ENCODE data around the gene TRPM3. TPM values are rescaled to one million over a fixed set of nuclear protein-coding genes. Genes with fewer than 3 reads are reported as not detected.

Gene TRPM3
- total RNA-seq, 1 donor from 2014 or later: 0.25 TPM

DNA sequence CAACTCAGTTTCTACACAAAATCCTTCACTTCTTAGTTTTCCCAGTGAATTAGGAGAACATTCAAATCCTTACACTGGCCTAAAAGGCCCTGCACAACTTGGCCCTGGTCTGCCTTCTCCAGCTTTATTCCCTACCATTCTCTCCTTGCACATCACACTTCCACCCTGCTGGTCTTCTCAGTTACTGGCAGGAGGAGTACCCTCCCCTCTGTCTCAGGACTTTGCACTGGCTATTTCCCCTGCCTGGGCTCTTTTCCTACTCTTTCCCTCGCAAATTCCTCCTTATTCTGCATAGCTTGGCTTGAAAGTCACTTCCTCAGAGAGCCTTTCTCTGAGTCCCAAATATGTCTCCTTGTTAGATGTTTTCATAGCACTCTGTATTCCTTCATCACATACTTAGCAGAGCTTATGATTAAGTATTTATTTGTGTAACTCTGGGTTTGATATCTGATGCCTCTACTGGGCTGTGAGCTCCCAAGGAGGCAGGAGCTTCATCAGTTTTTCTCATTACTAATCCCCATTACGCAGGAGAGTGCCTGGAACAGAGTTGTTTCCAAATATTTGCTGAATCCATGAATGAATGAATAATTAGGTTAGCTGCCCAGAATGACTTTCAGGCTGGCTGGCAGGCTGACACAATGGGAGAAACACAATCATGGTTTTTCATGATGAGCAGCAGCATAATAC lies 547.1 kb downstream of the TRPM3 start:
- H3K27ac ChIP-seq: peak overlapping the region; percentile 42
- H3K27me3 ChIP-seq: no peaks in the 10 kb centered on the region
- no peak overlapping the region for H3K4me3 ChIP-seq
- peaks cover 27% of the 10 kb centered on the region for H3K4me1 ChIP-seq
- intact Hi-C loops (cut with DNase I): loop anchor here (2.0 kb wide), 1 partner anchor 27 kb away; no protein-coding TSS in a partner anchor
- H3K36me3 ChIP-seq: no peaks in the 10 kb centered on the region
- H3K9me3 ChIP-seq: no peaks in the 10 kb centered on the region
- TF ChIP-seq, protein P1, sequence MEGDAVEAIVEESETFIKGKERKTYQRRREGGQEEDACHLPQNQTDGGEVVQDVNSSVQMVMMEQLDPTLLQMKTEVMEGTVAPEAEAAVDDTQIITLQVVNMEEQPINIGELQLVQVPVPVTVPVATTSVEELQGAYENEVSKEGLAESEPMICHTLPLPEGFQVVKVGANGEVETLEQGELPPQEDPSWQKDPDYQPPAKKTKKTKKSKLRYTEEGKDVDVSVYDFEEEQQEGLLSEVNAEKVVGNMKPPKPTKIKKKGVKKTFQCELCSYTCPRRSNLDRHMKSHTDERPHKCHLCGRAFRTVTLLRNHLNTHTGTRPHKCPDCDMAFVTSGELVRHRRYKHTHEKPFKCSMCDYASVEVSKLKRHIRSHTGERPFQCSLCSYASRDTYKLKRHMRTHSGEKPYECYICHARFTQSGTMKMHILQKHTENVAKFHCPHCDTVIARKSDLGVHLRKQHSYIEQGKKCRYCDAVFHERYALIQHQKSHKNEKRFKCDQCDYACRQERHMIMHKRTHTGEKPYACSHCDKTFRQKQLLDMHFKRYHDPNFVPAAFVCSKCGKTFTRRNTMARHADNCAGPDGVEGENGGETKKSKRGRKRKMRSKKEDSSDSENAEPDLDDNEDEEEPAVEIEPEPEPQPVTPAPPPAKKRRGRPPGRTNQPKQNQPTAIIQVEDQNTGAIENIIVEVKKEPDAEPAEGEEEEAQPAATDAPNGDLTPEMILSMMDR (IDR thresholded peaks at IDR 0.05): no peak
- TF ChIP-seq POLR2AphosphoS5 (IDR thresholded peaks at IDR 0.05; ENCODE audit: insufficient read depth in 1 of 2, low read depth in 1 of 2): no peak
- TF ChIP-seq POLR2A (IDR thresholded peaks at IDR 0.05): no peak
- DNase-seq (ENCODE audit: extremely low spot score in 2 of 2): peak in 1 of 2 donors; percentile 88

DNA sequence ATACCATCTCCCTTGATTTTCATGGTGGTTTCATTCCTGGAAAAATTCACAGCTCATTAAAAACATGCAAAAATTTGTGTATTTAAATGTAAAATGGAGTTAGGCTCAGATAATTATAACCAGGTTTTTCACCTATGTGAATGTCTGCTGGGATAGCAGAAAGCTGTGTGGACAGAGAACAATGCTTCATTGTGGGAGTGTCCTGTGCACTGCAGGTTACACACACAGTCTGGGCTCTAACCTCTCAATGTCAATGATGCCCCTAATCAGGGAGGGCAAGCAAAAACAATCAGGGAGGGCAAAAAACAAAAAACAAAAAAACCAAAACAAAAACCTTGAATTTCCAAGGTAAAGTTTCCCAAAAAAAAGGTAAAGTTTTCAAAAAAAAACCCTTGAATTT lies 548.1 kb downstream of the TRPM3 start:
- Histone ChIP-seq H3K27me3 (no peaks in the 10 kb centered on the region), H3K4me1 (peaks cover 34% of the 10 kb centered on the region), H3K27ac (no peak overlapping the region), H3K4me3 (no peak overlapping the region), H3K36me3 (no peaks in the 10 kb centered on the region), H3K9me3 (no peaks in the 10 kb centered on the region)
- intact Hi-C loops (cut with DNase I): no loop called here
- DNase-seq (ENCODE audit: extremely low spot score in 2 of 2): peak in 1 of 2 donors; percentile 8
- TF ChIP-seq POLR2A (IDR thresholded peaks at IDR 0.05): no peak
- no peak for TF ChIP-seq POLR2AphosphoS5 (IDR thresholded peaks at IDR 0.05; ENCODE audit: insufficient read depth in 1 of 2, low read depth in 1 of 2)
- TF ChIP-seq, protein P1 (IDR thresholded peaks at IDR 0.05): no peak

DNA sequence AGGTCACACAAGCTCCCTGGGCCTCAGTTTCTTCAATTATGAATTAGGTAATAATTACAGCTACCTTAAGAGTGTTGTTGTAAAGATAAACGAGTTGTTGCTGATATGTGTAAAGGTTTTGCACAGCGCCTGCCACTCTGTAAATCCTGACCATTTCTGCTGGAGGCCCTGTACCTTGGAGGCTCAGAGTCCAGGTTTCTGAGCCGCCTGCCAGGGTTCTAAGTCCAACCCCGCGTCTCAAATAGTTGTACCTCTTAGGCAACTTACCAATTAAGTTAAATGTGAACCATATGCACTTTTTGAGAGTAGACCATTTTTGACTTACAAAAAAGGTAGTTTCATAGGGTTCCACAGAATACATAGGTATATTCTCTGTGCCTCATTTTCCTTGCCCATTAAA lies 550.2 kb downstream of the TRPM3 start:
- Histone ChIP-seq H3K4me1 (peaks cover 27% of the 10 kb centered on the region), H3K9me3 (no peaks in the 10 kb centered on the region), H3K36me3 (no peaks in the 10 kb centered on the region), H3K4me3 (no peak overlapping the region), H3K27me3 (no peaks in the 10 kb centered on the region), H3K27ac (no peak overlapping the region)
- TF ChIP-seq POLR2AphosphoS5 (IDR thresholded peaks at IDR 0.05; ENCODE audit: insufficient read depth in 1 of 2, low read depth in 1 of 2) (no peak), POLR2A (IDR thresholded peaks at IDR 0.05) (no peak)
- TF ChIP-seq, protein P1 (IDR thresholded peaks at IDR 0.05): no peak
- intact Hi-C loops (cut with DNase I): no loop called here
- peak in 1 of 2 donors; percentile 49 for DNase-seq (ENCODE audit: extremely low spot score in 2 of 2)

DNA sequence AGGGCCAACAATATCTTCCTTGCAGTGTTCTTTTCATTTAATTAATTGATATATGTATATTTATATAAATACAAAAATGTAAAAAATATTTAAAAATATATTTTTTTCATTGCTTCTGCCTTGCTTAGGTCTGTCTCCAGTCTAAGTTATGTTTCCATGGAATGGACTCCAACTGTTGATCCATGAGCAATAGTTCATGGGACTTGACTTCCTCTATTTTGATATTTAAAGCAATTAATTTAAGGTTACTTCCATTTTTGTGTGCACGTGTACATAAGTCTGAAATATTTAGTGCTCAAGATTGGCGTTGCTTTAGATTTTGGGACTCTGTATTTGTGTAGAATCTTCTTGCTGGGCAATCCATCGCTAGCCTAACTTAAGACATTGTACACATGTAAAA lies 551.6 kb downstream of the TRPM3 start:
- Histone ChIP-seq H3K4me3 (no peak overlapping the region), H3K9me3 (no peaks in the 10 kb centered on the region), H3K4me1 (peaks cover 27% of the 10 kb centered on the region), H3K27ac (no peak overlapping the region), H3K27me3 (no peaks in the 10 kb centered on the region), H3K36me3 (no peaks in the 10 kb centered on the region)
- DNase-seq (ENCODE audit: extremely low spot score in 2 of 2): no peak
- TF ChIP-seq, protein P1 (IDR thresholded peaks at IDR 0.05): no peak
- TF ChIP-seq POLR2AphosphoS5 (IDR thresholded peaks at IDR 0.05; ENCODE audit: insufficient read depth in 1 of 2, low read depth in 1 of 2): no peak
- no peak for TF ChIP-seq POLR2A (IDR thresholded peaks at IDR 0.05)
- intact Hi-C loops (cut with DNase I): no loop called here

DNA sequence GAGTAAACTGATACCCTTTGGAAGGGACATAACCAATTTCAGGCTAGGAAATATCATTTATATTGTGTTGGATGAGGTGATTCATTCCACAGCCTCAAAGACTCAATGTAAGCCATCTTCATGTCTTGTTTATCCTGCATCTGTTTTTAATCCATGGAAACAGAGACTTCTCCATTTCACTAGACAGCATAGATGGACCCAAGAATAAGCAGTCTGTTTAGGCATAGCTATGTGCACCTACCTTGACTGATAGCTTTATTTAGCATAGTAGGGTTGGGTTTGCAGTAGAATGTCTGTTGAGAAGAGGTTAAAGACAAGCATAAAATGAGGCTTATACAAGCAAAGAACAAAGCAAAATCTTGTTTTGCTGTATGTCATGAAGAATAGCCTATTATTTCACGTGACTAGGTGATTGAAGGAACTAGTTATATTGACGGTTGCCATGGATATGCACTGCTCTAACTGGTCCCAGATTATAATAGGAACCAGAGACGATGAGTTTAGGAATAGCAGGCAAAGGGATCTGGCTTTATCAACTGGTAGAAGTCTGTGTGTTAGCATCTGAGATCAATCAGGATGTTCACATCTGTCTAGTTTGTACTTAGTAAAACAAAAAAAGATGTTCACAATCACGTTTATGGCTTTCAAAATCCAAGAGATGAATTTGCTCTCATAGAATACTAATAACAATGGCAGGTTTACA lies 552.2 kb downstream of the TRPM3 start:
- no peaks in the 10 kb centered on the region for H3K36me3 ChIP-seq
- H3K4me1 ChIP-seq: peaks cover 28% of the 10 kb centered on the region
- no peak overlapping the region for H3K4me3 ChIP-seq
- intact Hi-C loops (cut with DNase I): no loop called here
- no peak for TF ChIP-seq POLR2A (IDR thresholded peaks at IDR 0.05)
- TF ChIP-seq POLR2AphosphoS5 (IDR thresholded peaks at IDR 0.05; ENCODE audit: insufficient read depth in 1 of 2, low read depth in 1 of 2): no peak
- TF ChIP-seq, protein P1 (IDR thresholded peaks at IDR 0.05): no peak
- peak in 1 of 2 donors; percentile 13 for DNase-seq (ENCODE audit: extremely low spot score in 2 of 2)
- no peaks in the 10 kb centered on the region for H3K27me3 ChIP-seq
- H3K9me3 ChIP-seq: no peaks in the 10 kb centered on the region
- peak overlapping the region; percentile 2 for H3K27ac ChIP-seq

All from vagina (tissue), 2 donors.